C4-2B (cell line): ENCODE data around the gene CDH12.
"Not testable (repeated sequence)": the region's sequence is repeated elsewhere in the genome, so short reads cannot be mapped to it uniquely, and the experiment has no call there.

Source experiments
- ZFX ChIP-seq: fragments of 450-650 bp; IDR thresholded peaks from 2 replicates; pipeline ENCODE4 v1.6.1; 2017
- TF ChIP-seq, protein P1 (sequence below): fragments of 450-650 bp; conservative IDR thresholded peaks from 2 replicates; pipeline ENCODE4 v1.5.1; 2017; ENCODE audit warnings: mild to moderate bottlenecking

GRCh38 chr5:22001097-22001496 lies 852.0 kb downstream of the CDH12 start:
- TF ChIP-seq, protein P1, sequence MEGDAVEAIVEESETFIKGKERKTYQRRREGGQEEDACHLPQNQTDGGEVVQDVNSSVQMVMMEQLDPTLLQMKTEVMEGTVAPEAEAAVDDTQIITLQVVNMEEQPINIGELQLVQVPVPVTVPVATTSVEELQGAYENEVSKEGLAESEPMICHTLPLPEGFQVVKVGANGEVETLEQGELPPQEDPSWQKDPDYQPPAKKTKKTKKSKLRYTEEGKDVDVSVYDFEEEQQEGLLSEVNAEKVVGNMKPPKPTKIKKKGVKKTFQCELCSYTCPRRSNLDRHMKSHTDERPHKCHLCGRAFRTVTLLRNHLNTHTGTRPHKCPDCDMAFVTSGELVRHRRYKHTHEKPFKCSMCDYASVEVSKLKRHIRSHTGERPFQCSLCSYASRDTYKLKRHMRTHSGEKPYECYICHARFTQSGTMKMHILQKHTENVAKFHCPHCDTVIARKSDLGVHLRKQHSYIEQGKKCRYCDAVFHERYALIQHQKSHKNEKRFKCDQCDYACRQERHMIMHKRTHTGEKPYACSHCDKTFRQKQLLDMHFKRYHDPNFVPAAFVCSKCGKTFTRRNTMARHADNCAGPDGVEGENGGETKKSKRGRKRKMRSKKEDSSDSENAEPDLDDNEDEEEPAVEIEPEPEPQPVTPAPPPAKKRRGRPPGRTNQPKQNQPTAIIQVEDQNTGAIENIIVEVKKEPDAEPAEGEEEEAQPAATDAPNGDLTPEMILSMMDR = not testable (repeated sequence)
- not testable (repeated sequence) for TF ChIP-seq ZFX
